ENCODE data around the gene FUOM.

GRCh38 chr10:133312769-133313145, 45.1 kb downstream of the FUOM start:
- TF ChIP-seq CTCF (IDR thresholded peaks at IDR 0.05) = no peak
- TF ChIP-seq POLR2A (IDR thresholded peaks at IDR 0.05) = no peak
